Fibroblast of pulmonary artery (primary cell): ENCODE data around the gene ST6GAL1.

ENCODE experiments used
- DNase-seq: peaks from one replicate; pipeline ENCODE4 v3.0.0-alpha.2; 2010; ENCODE audit warnings: low read depth
- H3K4me3 ChIP-seq: replicated peaks from 2 replicates; pipeline ENCODE4 v1.5.1; 2011; ENCODE audit warnings: low read depth, mild to moderate bottlenecking, control low read depth, low read length, moderate library complexity
- TF ChIP-seq, protein P1 (sequence below): IDR thresholded peaks from 2 replicates; pipeline ENCODE4 v1.5.1; 2011; ENCODE audit warnings: mild to moderate bottlenecking, control low read depth, low read length, inconsistent platforms; ENCODE audit errors: missing control alignments

ST6GAL1 gene

DNA sequence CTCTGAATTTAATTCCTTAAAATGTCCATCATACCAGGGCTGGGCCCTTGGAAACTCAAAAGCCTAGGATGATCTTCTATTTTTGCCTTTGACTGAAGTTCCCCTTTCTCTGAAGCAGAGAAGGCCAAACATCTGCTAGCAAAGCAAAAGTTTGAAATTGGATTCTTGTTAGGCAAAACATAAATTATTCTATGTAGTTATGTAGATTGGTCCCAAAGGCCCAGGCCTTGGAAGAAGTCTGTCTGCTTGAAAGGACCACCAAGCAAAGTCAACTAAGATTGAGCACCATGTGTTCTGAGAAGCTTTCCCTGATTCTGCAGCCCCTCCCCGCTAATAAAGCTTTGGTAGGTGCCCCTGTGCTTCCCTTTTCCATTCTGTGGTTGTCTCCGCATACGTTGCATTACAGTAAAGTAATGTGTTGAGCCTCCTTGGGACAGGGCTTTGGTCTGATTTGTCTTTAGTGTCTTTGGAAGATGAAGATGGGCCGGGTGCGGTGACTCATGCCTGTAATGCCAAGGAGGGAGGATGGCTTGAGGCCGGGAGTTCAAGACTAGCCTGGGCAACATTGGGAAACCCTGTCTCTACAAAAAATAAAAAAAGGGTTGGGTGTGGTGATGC lies 152.5 kb downstream of the ST6GAL1 start:
- no peak overlapping the region for H3K4me3 ChIP-seq
- no peak for DNase-seq
- TF ChIP-seq, protein P1, sequence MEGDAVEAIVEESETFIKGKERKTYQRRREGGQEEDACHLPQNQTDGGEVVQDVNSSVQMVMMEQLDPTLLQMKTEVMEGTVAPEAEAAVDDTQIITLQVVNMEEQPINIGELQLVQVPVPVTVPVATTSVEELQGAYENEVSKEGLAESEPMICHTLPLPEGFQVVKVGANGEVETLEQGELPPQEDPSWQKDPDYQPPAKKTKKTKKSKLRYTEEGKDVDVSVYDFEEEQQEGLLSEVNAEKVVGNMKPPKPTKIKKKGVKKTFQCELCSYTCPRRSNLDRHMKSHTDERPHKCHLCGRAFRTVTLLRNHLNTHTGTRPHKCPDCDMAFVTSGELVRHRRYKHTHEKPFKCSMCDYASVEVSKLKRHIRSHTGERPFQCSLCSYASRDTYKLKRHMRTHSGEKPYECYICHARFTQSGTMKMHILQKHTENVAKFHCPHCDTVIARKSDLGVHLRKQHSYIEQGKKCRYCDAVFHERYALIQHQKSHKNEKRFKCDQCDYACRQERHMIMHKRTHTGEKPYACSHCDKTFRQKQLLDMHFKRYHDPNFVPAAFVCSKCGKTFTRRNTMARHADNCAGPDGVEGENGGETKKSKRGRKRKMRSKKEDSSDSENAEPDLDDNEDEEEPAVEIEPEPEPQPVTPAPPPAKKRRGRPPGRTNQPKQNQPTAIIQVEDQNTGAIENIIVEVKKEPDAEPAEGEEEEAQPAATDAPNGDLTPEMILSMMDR = no peak

DNA sequence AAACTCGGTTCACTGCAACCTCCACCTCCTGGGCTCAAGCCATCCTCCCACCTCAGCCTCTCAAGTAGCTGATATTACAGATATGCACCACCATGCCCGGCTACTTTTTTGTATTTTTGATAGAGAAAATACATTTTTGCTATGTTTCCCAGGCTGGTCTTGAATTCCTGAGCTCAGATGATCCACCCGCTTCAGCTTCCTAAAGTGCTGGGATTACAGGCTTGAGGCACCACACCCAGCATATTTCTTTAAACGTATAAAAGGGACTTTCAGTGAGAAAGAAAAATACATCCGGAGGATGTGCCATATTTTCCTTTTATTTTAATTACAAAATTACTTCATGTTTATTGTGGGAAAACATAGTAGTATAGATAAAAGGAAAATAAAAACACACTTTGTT lies 153.8 kb downstream of the ST6GAL1 start:
- H3K4me3 ChIP-seq = no peak overlapping the region
- no peak for DNase-seq
- TF ChIP-seq, protein P1 = no peak

DNA sequence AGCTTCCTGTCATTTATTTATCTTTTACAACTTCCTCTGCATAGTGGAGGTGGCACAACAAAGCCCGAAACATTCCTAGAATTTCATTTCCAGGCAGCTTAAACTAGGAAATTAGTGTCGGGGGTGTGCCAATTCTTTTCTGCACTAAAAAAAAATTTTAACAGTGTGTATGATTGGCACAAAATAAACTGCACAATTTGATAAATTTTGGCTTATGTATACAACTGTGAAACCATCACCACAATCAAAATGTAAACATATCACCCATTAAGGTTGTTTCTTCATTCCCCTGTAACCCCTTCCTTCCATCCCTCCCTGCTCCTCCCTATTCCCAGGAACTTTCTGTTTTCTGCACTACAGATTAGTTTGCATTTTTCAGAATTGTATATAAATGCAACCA lies 154.3 kb downstream of the ST6GAL1 start:
- DNase-seq = no peak
- H3K4me3 ChIP-seq = no peak overlapping the region
- TF ChIP-seq, protein P1 = no peak

DNA sequence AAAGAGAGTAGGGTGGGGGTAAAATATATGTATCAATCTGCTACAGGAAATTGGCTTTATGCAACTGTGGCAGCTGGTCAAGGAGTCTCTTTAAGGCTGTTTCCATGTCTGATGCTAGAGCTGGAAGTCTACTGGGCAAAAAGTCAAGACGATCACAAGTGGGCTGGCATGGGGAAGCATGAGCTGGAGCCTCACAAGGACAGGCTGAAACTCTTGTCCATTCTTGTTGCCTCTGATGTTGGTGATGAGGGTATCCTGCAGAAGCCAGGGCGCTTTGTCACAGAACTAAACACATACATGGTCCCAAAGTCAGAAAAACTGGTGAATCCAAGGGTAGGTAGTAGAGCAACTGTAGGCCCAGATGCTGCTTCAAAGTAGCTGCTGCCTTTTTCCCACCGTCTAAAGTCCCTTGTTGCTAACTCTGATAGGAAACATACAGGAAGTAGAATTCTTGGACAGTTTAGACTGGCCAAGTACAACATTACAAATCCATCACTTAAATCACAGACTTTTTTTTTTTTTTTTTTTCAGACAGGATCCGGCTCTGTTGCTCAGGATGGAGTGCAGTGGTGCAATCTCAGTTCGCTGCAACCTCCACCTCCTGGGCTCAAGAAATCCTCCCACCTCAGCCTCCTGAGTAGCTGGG lies 154.8 kb downstream of the ST6GAL1 start:
- H3K4me3 ChIP-seq = no peak overlapping the region
- TF ChIP-seq, protein P1 = no peak
- no peak for DNase-seq

DNA sequence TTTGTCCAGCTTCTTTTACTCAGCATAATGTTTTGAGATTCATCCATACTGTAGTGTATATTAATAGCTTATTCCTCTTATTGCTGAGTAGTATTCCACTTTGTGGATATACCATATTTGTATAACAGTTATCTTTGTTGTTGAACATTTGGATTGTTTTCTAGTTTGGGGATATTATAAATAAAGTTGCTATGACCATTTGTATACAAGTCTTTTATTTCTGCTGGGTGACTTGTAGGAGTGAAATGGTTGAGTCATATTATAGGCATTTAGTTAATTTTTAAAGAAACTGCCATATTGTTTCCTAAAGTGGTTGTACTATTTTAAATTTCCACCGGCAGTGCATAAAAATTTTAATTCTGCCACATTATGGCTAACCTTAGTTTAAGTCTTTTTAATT lies 155.6 kb downstream of the ST6GAL1 start:
- TF ChIP-seq, protein P1 = no peak
- DNase-seq = no peak
- no peak overlapping the region for H3K4me3 ChIP-seq

DNA sequence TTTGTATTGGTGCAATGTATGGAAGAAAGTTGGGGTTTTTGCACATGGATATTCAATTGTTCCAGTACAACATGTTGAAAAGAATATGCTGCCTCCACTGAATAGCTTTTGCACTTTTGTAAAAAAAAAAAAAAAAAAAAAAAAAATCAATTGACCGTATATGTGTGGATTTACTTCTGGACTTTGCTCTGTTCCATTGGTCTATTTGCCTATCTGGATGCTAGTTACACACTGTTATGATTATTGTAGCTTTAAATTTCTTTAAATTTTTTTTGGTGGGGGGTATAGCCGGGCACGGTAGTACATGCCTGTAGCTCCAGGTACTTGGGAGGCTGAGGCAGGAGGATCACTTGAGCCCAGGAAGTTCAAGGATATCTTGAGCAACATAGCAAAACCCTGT lies 156.5 kb downstream of the ST6GAL1 start:
- no peak for DNase-seq
- no peak overlapping the region for H3K4me3 ChIP-seq
- TF ChIP-seq, protein P1 = no peak

DNA sequence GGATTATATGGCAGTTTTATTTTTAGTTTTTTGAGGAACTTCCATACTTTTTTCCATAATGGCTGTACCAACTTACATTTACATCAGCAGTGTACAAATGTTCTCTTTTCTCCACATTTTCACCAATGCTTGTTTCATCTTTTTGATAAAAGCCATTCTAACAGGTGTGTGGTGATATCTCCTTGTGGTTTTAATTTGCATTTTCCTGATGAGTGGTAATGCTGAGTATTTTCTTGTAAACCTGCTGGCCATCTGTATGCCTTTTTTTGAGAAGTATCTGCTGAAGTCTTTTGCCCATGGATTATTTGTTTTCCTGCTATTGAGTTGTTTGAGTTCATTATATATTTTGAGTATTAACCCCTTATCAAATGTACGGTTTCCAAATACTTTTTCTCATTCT lies 158.4 kb downstream of the ST6GAL1 start:
- TF ChIP-seq, protein P1 = no peak
- H3K4me3 ChIP-seq = no peak overlapping the region
- no peak for DNase-seq
